ENCODE results near the gene TTC29. TPM values are rescaled to one million over a fixed set of nuclear protein-coding genes. Genes with fewer than 3 reads are reported as not detected.

Gene TTC29
- total and polyA plus RNA-seq, 9 of the 15 experiments (the other 6 are each of a cell fraction or from before 2014, with no cell fraction given), result 0.04 TPM; not detected in 8

GRCh38 chr4:146842876-146843275, 102.8 kb downstream of the TTC29 start (continued):
- TF ChIP-seq HSF4 (CRISPR knock-in tag; IDR thresholded peaks at IDR 0.05; ENCODE audit: borderline replicate concordance) (no peak), POLR2A (conservative IDR thresholded peaks at IDR 0.05) (no peak), ZNF280B (CRISPR knock-in tag; IDR thresholded peaks at IDR 0.05) (no peak), ERF (CRISPR knock-in tag; IDR thresholded peaks at IDR 0.05) (no peak), ZNF124 (CRISPR knock-in tag; IDR thresholded peaks at IDR 0.05) (no peak), MXI1 (IDR thresholded peaks at IDR 0.05; ENCODE audit: low read depth, low read length) (no peak), SMAD4 (CRISPR knock-in tag; conservative IDR thresholded peaks at IDR 0.05) (no peak)

DNA sequence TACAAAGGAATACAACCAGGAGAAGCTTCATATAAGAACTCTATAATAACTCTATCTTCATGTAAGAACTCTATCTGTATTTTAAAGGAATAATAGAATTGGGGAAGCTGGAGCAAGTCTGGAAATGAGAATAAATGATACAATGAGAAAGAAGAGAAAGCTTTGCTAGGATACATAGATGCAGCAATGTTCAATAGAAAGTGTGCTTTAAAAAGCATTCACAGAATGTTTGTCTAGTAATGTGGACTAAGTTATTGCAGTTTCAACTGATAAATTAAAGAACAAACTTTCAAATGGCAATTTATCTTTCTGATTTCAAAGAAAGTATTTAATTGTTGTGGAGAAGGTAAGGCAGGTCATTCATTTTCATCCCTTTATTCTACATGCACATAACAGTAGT, 104.9 kb downstream of the TTC29 start:
- no TSS peak for BruUV-seq (replicated peaks)
- POLR2A ChIA-PET, result no interaction called here

More for the DNA sequence above, 104.9 kb downstream of the TTC29 start:
- TF ChIP-seq TAF9B (IDR thresholded peaks at IDR 0.05; ENCODE audit: partially characterized antibody) (no peak), STAG1 (CRISPR knock-in tag; IDR thresholded peaks at IDR 0.05; ENCODE audit: borderline replicate concordance) (no peak), GMEB1 (CRISPR knock-in tag; IDR thresholded peaks at IDR 0.05) (no peak), KAT8 (IDR thresholded peaks at IDR 0.05; ENCODE audit: low read depth) (no peak), MCM5 (IDR thresholded peaks at IDR 0.05; ENCODE audit: low read depth) (no peak), TARDBP (IDR thresholded peaks at IDR 0.05) (no peak), POLR2B (IDR thresholded peaks at IDR 0.05; ENCODE audit: low read depth, partially characterized antibody) (no peak)
- TF ChIP-seq, protein P1, sequence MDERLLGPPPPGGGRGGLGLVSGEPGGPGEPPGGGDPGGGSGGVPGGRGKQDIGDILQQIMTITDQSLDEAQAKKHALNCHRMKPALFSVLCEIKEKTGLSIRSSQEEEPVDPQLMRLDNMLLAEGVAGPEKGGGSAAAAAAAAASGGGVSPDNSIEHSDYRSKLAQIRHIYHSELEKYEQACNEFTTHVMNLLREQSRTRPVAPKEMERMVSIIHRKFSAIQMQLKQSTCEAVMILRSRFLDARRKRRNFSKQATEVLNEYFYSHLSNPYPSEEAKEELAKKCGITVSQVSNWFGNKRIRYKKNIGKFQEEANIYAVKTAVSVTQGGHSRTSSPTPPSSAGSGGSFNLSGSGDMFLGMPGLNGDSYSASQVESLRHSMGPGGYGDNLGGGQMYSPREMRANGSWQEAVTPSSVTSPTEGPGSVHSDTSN (CRISPR knock-in tag; IDR thresholded peaks at IDR 0.05; ENCODE audit: low read depth), result no peak
- TF ChIP-seq, protein P1 (tag; conservative IDR thresholded peaks at IDR 0.05; ENCODE audit: low read depth), result no peak
- H3K9ac ChIP-seq (ENCODE audit: insufficient read depth in 1 of 2, low read depth in 2 of 2, low read length in 2 of 2), result no peak overlapping the region
- H3K79me2 ChIP-seq (ENCODE audit: control insufficient read depth, insufficient read depth, low read length), result no peaks in the 10 kb centered on the region
- H3K9me1 ChIP-seq (ENCODE audit: control insufficient read depth, insufficient read depth, low read length), result no peaks in the 10 kb centered on the region
- DNase-seq (ENCODE audit: extremely low read depth in 1 of 4, low spot score in 3 of 4) (no peak), FAIRE-seq (no peak), ATAC-seq (no peak)
- in situ Hi-C loops (cut with MboI) (no loop called here), intact Hi-C loops (cut with micrococcal nuclease) (no loop called here)
- H3K4me3 ChIP-seq, result no peak overlapping the region
- H3K4me2 ChIP-seq (ENCODE audit: insufficient read depth, low read length), result no peak overlapping the region
- H4K20me1 ChIP-seq (replicated peaks; ENCODE audit: control insufficient read depth, insufficient read depth, low read length), result no peaks in the 10 kb centered on the region
- H3K36me3 ChIP-seq (ENCODE audit: control insufficient read depth, insufficient read depth, low read length), result no peaks in the 10 kb centered on the region; the same call in 2 of the 3 replicates
- H3K27me3 ChIP-seq (ENCODE audit: control insufficient read depth in 2 of 2, insufficient read depth in 2 of 2, low read length in 2 of 2), result no peaks in the 10 kb centered on the region
- no peaks in the 10 kb centered on the region for H3K9me3 ChIP-seq (replicated peaks; ENCODE audit: control insufficient read depth, insufficient read depth, low read depth, low read length)
- H3K27ac ChIP-seq (ENCODE audit: extremely low read depth, low read depth, low read length), result no peak overlapping the region
- no peak overlapping the region for H2AFZ ChIP-seq (ENCODE audit: low read depth, low read length)
- no peaks in the 10 kb centered on the region for H3K4me1 ChIP-seq (replicated peaks in 1 of 2; ENCODE audit: control insufficient read depth in 2 of 2, insufficient read depth in 2 of 2, low read length in 2 of 2)
- CTCF ChIA-PET (ENCODE audit: low intra/inter-chr PET ratio), result no interaction called here
